Right lobe of liver (tissue), 6 donors: Measurements from ENCODE around the gene NCOA3. TPM values are rescaled to one million over a fixed set of nuclear protein-coding genes. Genes with fewer than 3 reads are reported as not detected.

ENCODE experiments used
- ATAC-seq, 4 donors: fragments of 200-7000 bp; cut with Tn5 transposase; one replicate each; pipeline ENCODE4 v1.9.1; 2020; ENCODE audit warnings: mild to moderate bottlenecking in 4 of 4, moderate library complexity in 4 of 4
- DNase-seq, 3 donors: peaks; one replicate each; pipeline ENCODE4 v3.0.0-alpha.2; 2020
- H3K27ac ChIP-seq, 3 donors: fragments of 200-600 bp; one replicate each; pipeline ENCODE4 v1.8.0; 2022
- H3K27me3 ChIP-seq, 2 donors: fragments of 200-600 bp; one replicate each; pipeline ENCODE4 v1.8.0; 2022
- H3K36me3 ChIP-seq, 4 donors: fragments of 200-600 bp; sonication (generic) in 1 of 4; one replicate each; pipeline versions ENCODE4 v1.5.1 to v1.8.0; 2017 to 2022; ENCODE audit warnings: control low read depth in 1 of 4
- H3K4me1 ChIP-seq, 4 donors: fragments of 200-600 bp; sonication (generic) in 1 of 4; one replicate each; pipeline versions ENCODE4 v1.5.1 to v1.8.0; 2017 to 2022; ENCODE audit warnings: control low read depth in 1 of 4
- H3K4me3 ChIP-seq, 3 donors: fragments of 200-600 bp; one replicate each; pipeline ENCODE4 v1.8.0; 2022
- H3K9me3 ChIP-seq, 4 donors: fragments of 200-600 bp; sonication (generic) in 1 of 4; one replicate each; pipeline versions ENCODE4 v1.5.1 to v1.8.0; 2017 to 2022; ENCODE audit warnings: control low read depth in 1 of 4
- CTCF ChIP-seq, 4 donors: fragments of 200-600 bp in 3 of 4; fragments of 450-650 bp in 1 of 4; IDR thresholded peaks; one replicate each; pipeline versions ENCODE4 v1.5.1 to v1.8.0; 2016 to 2022; ENCODE audit warnings: antibody characterized with exemption in 4 of 4, mild to moderate bottlenecking in 2 of 4
- POLR2A ChIP-seq: fragments of 450-650 bp; IDR thresholded peaks from one replicate; pipeline ENCODE4 v1.6.1; 2017; ENCODE audit warnings: antibody characterized with exemption, mild to moderate bottlenecking
- WGBS: methylation state at CpG from one replicate; pipeline ENCODE4 v1.1.6; 2018; ENCODE audit warnings: low coverage, low lambda C conversion rate; ENCODE audit not compliant: insufficient coverage; ENCODE audit errors: missing lambda C conversion rate; 5-methylcytosine and 5-hydroxymethylcytosine counted together
- intact Hi-C, 2 donors: fragments of 100-400 bp; cut with DNase I; formaldehyde crosslinking; loops; one replicate each; pipeline versions ENCODE4 v1.11.2 to v1.14.1; 2022
- total RNA-seq, 6 experiments: library from RNA; depleted of rRNA in 2 of 6; stranded (reverse); fragments of >200 nt in 2 of 6; fragmentation: NEBNext Ultra II Directional in 3 of 6; extraction: Animal tissue kit (Norgen Biotek cat#: 25700) in 3 of 6; gene quantifications; one replicate each; pipeline versions ENCODE4 v1.1.0 to v1.2.4, GENCODE V29; 2016 to 2023
- donor health status: DM: no; HTN: yes; CAD: no.
- donor health status: DM: no; HTN: no; CAD: no.
- donor health status: DM: no; HTN: no; CAD: no.
- donor health status: DM: no; HTN: yes; CAD: no.
- donor health status: DM: no; HTN: yes; CAD: no.

NCOA3 gene
- total RNA-seq, 6 experiments from 2014 or later: 11.2 to 15.1 (median 13.8) TPM

- Histone ChIP-seq H3K4me3 (no peak overlapping the region), H3K36me3 (peaks cover 0 to 3% (median 0%) of the 10 kb centered on the region in 4 donors), H3K9me3 (no peaks in the 10 kb centered on the region), H3K27ac (no peak overlapping the region), H3K27me3 (no peaks in the 10 kb centered on the region), H3K4me1 (no peaks in the 10 kb centered on the region)
- WGBS: 54% methylated on average over 11 of the region's 16 CpGs
- DNase-seq (peak in 1 of 3 donors; percentile 78), ATAC-seq (peak; percentile 49 to 82 (median 75))
- intact Hi-C loops: loop anchor here in 1 of 2 donors (10.0 kb wide), 1 partner anchor 112 kb away; the partner anchor contains the start of gene SULF2
- TF ChIP-seq POLR2A: no peak
- TF ChIP-seq CTCF (IDR thresholded peaks at IDR 0.05): no peak
Observed at GRCh38 chr20:47672886-47673670, 171.4 kb downstream of the NCOA3 start.

- no peak for DNase-seq
- Histone ChIP-seq H3K9me3 (no peaks in the 10 kb centered on the region), H3K27ac (no peak overlapping the region), H3K4me1 (no peaks in the 10 kb centered on the region), H3K36me3 (peaks cover 0 to 3% (median 0%) of the 10 kb centered on the region in 4 donors), H3K27me3 (no peaks in the 10 kb centered on the region), H3K4me3 (no peak overlapping the region)
- 80% methylated on average over 1 of the region's 6 CpGs for WGBS
- TF ChIP-seq CTCF (IDR thresholded peaks at IDR 0.05): no peak
- no peak for TF ChIP-seq POLR2A
- intact Hi-C loops: loop anchor here in 1 of 2 donors (10.0 kb wide), 1 partner anchor 111 kb away; the partner anchor contains the start of gene SULF2
- no peak for ATAC-seq
Observed at GRCh38 chr20:47673671-47673955, 171.9 kb downstream of the NCOA3 start.

- Histone ChIP-seq H3K36me3 (peaks cover 0 to 3% (median 0%) of the 10 kb centered on the region in 4 donors), H3K9me3 (no peaks in the 10 kb centered on the region), H3K27me3 (no peaks in the 10 kb centered on the region), H3K27ac (no peak overlapping the region), H3K4me1 (no peaks in the 10 kb centered on the region), H3K4me3 (no peak overlapping the region)
- no peak for TF ChIP-seq POLR2A
- no peak for TF ChIP-seq CTCF (IDR thresholded peaks at IDR 0.05)
- intact Hi-C loops: loop anchor here in 1 of 2 donors (10.0 kb wide), 1 partner anchor 111 kb away; the partner anchor contains the start of gene SULF2
- no CpG with 5 or more reads among the region's 15 CpGs for WGBS
- no peak for DNase-seq
- no peak for ATAC-seq
Observed at GRCh38 chr20:47674145-47674544, 172.5 kb downstream of the NCOA3 start.

GRCh38 chr20:47674686-47675085 lies 173.0 kb downstream of the NCOA3 start:
- Histone ChIP-seq H3K4me3 (no peak overlapping the region), H3K4me1 (no peaks in the 10 kb centered on the region), H3K36me3 (peaks cover 0 to 3% (median 0%) of the 10 kb centered on the region in 4 donors), H3K27ac (no peak overlapping the region), H3K9me3 (no peaks in the 10 kb centered on the region), H3K27me3 (no peaks in the 10 kb centered on the region)
- intact Hi-C loops: loop anchor here in 1 of 2 donors (10.0 kb wide), 1 partner anchor 110 kb away; the partner anchor contains the start of gene SULF2
- ATAC-seq: no peak
- WGBS: 95% methylated on average over 4 of the region's 14 CpGs
- TF ChIP-seq CTCF (IDR thresholded peaks at IDR 0.05) (no peak), POLR2A (no peak)
- DNase-seq: no peak
